Activated CD4-positive, alpha-beta T cell treated with anti-CD3 and anti-CD28 coated beads, Interleukin-2, amount 50 U/mL, for 24 hours (primary cell): ENCODE data around the gene IFNL3.
"Not testable (repeated sequence)": the region's sequence is repeated elsewhere in the genome, so short reads cannot be mapped to it uniquely, and the experiment has no call there.

Source experiments
- DNase-seq, 2 donors: peaks; one replicate each; pipeline ENCODE4 v3.0.0-alpha.2; 2020; ENCODE audit warnings: low read depth in 1 of 2, low spot score in 1 of 2

Gene IFNL3

GRCh38 chr19:39253374-39254149 lies 8.8 kb upstream of the IFNL3 start:
- no peak for DNase-seq

- no peak for DNase-seq
Observed at GRCh38 chr19:39252458-39252857, 7.7 kb upstream of the IFNL3 start.

- no peak for DNase-seq
Observed at GRCh38 chr19:39251846-39252245, 7.0 kb upstream of the IFNL3 start.

- DNase-seq = no peak
Observed at GRCh38 chr19:39251081-39251480, 6.3 kb upstream of the IFNL3 start.

- DNase-seq = no peak
Observed at GRCh38 chr19:39248806-39249205, 4.0 kb upstream of the IFNL3 start, which contains the start of gene IFNL4. TSS of gene IFNL4 (minus strand) at chr19:39248856.

- no peak for DNase-seq
Observed at GRCh38 chr19:39247701-39248664, 3.2 kb upstream of the IFNL3 start.

- no peak for DNase-seq
Observed at GRCh38 chr19:39246951-39247669, 2.3 kb upstream of the IFNL3 start.

GRCh38 chr19:39245166-39245565 lies 360 bp upstream of the IFNL3 start:
- not testable (repeated sequence) for DNase-seq

GRCh38 chr19:39243741-39244140 lies 1.1 kb downstream of the IFNL3 start:
- not testable (repeated sequence) for DNase-seq

GRCh38 chr19:39240421-39240820 lies 4.4 kb downstream of the IFNL3 start:
- no peak for DNase-seq

- DNase-seq = no peak
Observed at GRCh38 chr19:39238944-39239343, 5.9 kb downstream of the IFNL3 start.

- no peak for DNase-seq
Observed at GRCh38 chr19:39238209-39238608, 6.6 kb downstream of the IFNL3 start.

- DNase-seq = peak in 1 of 2 donors; percentile 18
Observed at GRCh38 chr19:39237200-39238184, 7.3 kb downstream of the IFNL3 start.

GRCh38 chr19:39236527-39236926 lies 8.3 kb downstream of the IFNL3 start:
- DNase-seq = no peak

GRCh38 chr19:39232708-39233107 lies 12.1 kb downstream of the IFNL3 start:
- no peak for DNase-seq

- no peak for DNase-seq
Observed at GRCh38 chr19:39230096-39230764, 14.6 kb downstream of the IFNL3 start.

- DNase-seq = no peak
Observed at GRCh38 chr19:39224910-39225309, 19.9 kb downstream of the IFNL3 start.

GRCh38 chr19:39223703-39224279 lies 21.0 kb downstream of the IFNL3 start:
- DNase-seq = no peak

GRCh38 chr19:39219108-39219507 lies 25.7 kb downstream of the IFNL3 start:
- not testable (repeated sequence) for DNase-seq
